CD4-positive, CD25-positive, alpha-beta regulatory T cell (primary cell): ENCODE measurements around the gene KIAA1328. TPM values are rescaled to one million over a fixed set of nuclear protein-coding genes. Genes with fewer than 3 reads are reported as not detected.

Experiments
- ATAC-seq, 2 donors: fragments of 150-1000 bp; cut with Tn5 transposase; one replicate each; pipeline ENCODE4 v1.10.0; 2021; ENCODE audit warnings: low read depth in 2 of 2, moderate number of reproducible peaks in 2 of 2, moderate library complexity in 1 of 2
- DNase-seq, 3 donors: peaks; one replicate each; pipeline versions ENCODE4 v3.0.0 to v3.0.0-alpha.2; 2012 to 2022; ENCODE audit warnings: mixed read lengths in 1 of 3
- H3K27ac ChIP-seq: one replicate; pipeline ENCODE4 v1.7.0; 2013; ENCODE audit warnings: mild to moderate bottlenecking, low read length; ENCODE audit not compliant: insufficient read depth, poor library complexity, severe bottlenecking
- H3K27me3 ChIP-seq: one replicate; pipeline ENCODE4 v1.7.0; 2013; ENCODE audit warnings: low read length; ENCODE audit not compliant: control insufficient read depth, insufficient read depth
- H3K36me3 ChIP-seq: one replicate; pipeline ENCODE4 v1.7.0; 2013; ENCODE audit warnings: mild to moderate bottlenecking, low read length, moderate library complexity; ENCODE audit not compliant: control insufficient read depth, insufficient read depth
- H3K4me1 ChIP-seq: 2 replicates; pipeline ENCODE4 v1.7.0; 2013; ENCODE audit warnings: mild to moderate bottlenecking, low read length; ENCODE audit not compliant: insufficient read depth, control insufficient read depth, poor library complexity, severe bottlenecking
- H3K4me3 ChIP-seq: one replicate; pipeline ENCODE4 v1.7.0; 2013; ENCODE audit warnings: low read depth, mild to moderate bottlenecking, low read length, moderate library complexity
- H3K9me3 ChIP-seq, 2 experiments: 1 replicate in 1 of 2; 2 replicates in 1 of 2; pipeline ENCODE4 v1.7.0; 2013; ENCODE audit warnings: low read length in 2 of 2, mild to moderate bottlenecking in 1 of 2, moderate library complexity in 1 of 2; ENCODE audit not compliant: control insufficient read depth in 2 of 2
- H3K27ac Mint-ChIP-seq, 3 donors: one replicate each; pipeline ENCODE4 v1.8.0; 2020 to 2022; ENCODE audit warnings: mild to moderate bottlenecking in 3 of 3, mixed read lengths in 3 of 3, moderate library complexity in 2 of 3
- H3K27me3 Mint-ChIP-seq: one replicate; pipeline ENCODE4 v1.8.0; 2022; ENCODE audit warnings: mild to moderate bottlenecking, mixed read lengths
- H3K36me3 Mint-ChIP-seq: one replicate; pipeline ENCODE4 v1.8.0; 2020; ENCODE audit warnings: mixed read lengths
- H3K4me1 Mint-ChIP-seq, 4 donors: one replicate each; pipeline ENCODE4 v1.8.0; 2020 to 2022; ENCODE audit warnings: mixed read lengths in 4 of 4, mild to moderate bottlenecking in 1 of 4
- H3K4me3 Mint-ChIP-seq, 4 donors: one replicate each; pipeline ENCODE4 v1.8.0; 2020 to 2022; ENCODE audit warnings: mild to moderate bottlenecking in 4 of 4, mixed read lengths in 4 of 4, moderate library complexity in 3 of 4
- H3K9me3 Mint-ChIP-seq, 7 donors: one replicate each; pipeline ENCODE4 v1.8.0; 2020 to 2022; ENCODE audit warnings: mixed read lengths in 7 of 7, mild to moderate bottlenecking in 3 of 7, moderate library complexity in 2 of 7
- polyA plus RNA-seq, 4 donors: library from polyadenylated mRNA; unstranded; fragments of 300-500 nt; fragmentation: Illumina TruSeq; gene quantifications; one replicate each; pipeline ENCODE4 v1.2.3, GENCODE V29; 2021
- total RNA-seq: library from RNA; stranded (reverse); gene quantifications from one replicate; pipeline ENCODE4 v1.2.3, GENCODE V29; 2022

The KIAA1328 gene
- total and polyA plus RNA-seq, 5 donors from 2014 or later = 7.9 to 15.4 (median 8.5) TPM

DNA sequence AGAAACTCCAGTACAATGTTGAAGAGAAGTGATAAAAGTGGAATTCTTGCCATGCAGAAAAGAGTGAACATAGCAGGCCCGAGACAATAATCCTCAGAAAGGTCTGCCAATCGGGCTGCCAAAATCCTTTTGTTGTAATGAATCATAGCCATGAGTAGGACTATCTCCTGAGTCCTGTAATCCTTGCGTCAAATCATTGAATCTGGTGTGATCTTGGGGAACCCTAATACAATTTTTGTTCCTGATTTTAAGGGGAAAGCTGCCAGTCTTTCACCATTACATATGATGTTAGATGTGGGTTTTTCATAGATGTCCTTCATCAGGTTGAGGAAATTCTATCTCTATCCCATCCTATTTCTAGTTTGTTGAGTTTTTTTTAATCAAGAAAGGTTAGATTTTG, 2.4 kb upstream of the KIAA1328 start:
- H3K9me3 ChIP-seq = no peaks in the 10 kb centered on the region
- Mint-ChIP-seq H3K9me3 (peaks cover 0 to 2% (median 0%) of the 10 kb centered on the region in 7 donors), H3K27me3 (no peaks in the 10 kb centered on the region), H3K36me3 (peaks cover 11% of the 10 kb centered on the region), H3K4me3 (peak overlapping the region in 2 of 4 donors; percentile 43 to 98), H3K4me1 (peaks cover 30 to 56% (median 43%) of the 10 kb centered on the region in 4 donors), H3K27ac (no peak overlapping the region)
- H3K27ac ChIP-seq = no peak overlapping the region
- DNase-seq (no peak), ATAC-seq (no peak)
- H3K4me1 ChIP-seq = peaks cover 29% of the 10 kb centered on the region
- H3K36me3 ChIP-seq = peaks cover 3% of the 10 kb centered on the region
- H3K4me3 ChIP-seq = peak overlapping the region; percentile 11
- H3K27me3 ChIP-seq = no peaks in the 10 kb centered on the region

DNA sequence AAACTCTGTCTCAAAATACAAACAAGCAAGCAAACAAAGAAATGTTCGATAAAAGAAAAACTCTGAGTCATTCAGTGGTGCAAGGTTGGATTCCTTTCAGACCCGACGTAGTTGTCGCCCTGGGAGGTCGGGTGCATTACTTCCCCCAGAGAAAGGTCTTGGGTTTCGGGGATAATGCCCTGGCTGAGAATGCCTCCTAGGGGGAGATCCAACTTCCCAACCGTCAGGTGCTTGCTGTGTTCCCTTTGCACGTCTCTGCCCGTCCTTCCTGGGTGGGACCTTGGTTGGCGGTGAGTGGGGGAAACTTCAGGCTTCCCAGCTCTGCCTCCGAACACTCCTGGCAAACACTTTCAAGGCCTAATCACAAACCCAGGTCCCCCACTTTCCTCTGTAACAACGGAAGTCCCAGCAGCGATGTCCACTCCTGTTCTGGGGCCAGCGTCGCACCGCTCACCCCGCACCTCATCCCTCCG, 734 bp upstream of the KIAA1328 start:
- DNase-seq = peak in 1 of 3 donors; percentile 12
- H3K27me3 Mint-ChIP-seq = no peaks in the 10 kb centered on the region
- no peaks in the 10 kb centered on the region for H3K9me3 ChIP-seq
- peaks cover 7% of the 10 kb centered on the region for H3K36me3 Mint-ChIP-seq
- peaks cover 29% of the 10 kb centered on the region for H3K4me1 ChIP-seq
- peak overlapping the region; percentile 93 to 98 (median 96) for H3K4me3 Mint-ChIP-seq
- no peak for ATAC-seq
- H3K4me3 ChIP-seq = peak overlapping the region; percentile 90
- H3K27me3 ChIP-seq = no peaks in the 10 kb centered on the region
- H3K27ac ChIP-seq = peak overlapping the region; percentile 78
- peaks cover 33 to 57% (median 42%) of the 10 kb centered on the region in 4 donors for H3K4me1 Mint-ChIP-seq
- H3K27ac Mint-ChIP-seq = peak overlapping the region; percentile 92 to 96 (median 94)
- peaks cover 0 to 2% (median 0%) of the 10 kb centered on the region in 7 donors for H3K9me3 Mint-ChIP-seq
- H3K36me3 ChIP-seq = peaks cover under 1% of the 10 kb centered on the region

DNA sequence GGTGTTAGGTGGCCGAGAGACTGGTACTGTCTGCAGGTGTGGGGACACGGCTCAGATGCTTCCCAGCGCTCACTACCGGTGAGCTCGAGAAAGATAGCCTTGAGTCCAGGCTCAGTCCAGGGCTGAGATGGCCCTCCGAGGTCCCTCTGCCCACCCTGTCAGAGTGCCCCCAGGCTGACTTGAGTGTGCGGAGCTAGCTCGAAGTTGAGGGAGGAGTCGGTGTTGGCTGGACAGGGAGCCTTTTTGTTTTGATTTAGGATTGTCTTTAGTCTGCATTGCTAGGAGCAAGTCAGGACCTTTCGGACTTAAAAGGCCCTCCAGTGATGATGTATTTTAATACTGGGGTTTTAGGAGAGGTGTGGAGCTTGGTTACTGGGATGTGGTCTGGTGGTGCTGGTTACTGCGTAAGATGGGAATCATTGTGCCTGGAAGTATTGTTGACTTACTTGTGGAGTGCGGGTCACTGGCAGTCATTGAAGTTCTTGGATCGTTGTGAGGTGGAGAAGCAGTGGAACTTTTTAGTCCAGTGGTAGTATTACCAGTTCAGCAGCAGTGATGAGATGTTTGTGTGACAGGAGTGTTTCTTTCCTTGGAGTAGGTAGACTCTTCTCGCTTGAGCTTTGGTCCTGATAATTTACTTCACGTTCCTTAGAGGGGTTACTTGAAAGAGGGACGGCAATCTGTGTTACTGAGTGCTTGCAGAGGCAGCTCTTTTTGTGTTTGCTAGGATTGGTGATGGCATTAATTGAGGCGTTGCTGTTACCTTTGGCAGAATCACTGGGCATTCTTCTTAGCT, 633 bp downstream of the KIAA1328 start:
- Mint-ChIP-seq H3K27me3 (no peaks in the 10 kb centered on the region), H3K36me3 (peaks cover 2% of the 10 kb centered on the region), H3K4me1 (peaks cover 28 to 52% (median 39%) of the 10 kb centered on the region in 4 donors), H3K4me3 (peak overlapping the region; percentile 93 to 98 (median 95)), H3K27ac (peak overlapping the region; percentile 87 to 94 (median 92)), H3K9me3 (peaks cover 0 to 2% (median 0%) of the 10 kb centered on the region in 7 donors)
- peak overlapping the region; percentile 78 for H3K27ac ChIP-seq
- peak overlapping the region; percentile 75 for H3K4me3 ChIP-seq
- H3K27me3 ChIP-seq = no peaks in the 10 kb centered on the region
- H3K36me3 ChIP-seq = no peaks in the 10 kb centered on the region
- ATAC-seq = no peak
- DNase-seq = no peak
- no peaks in the 10 kb centered on the region for H3K9me3 ChIP-seq
- peaks cover 29% of the 10 kb centered on the region for H3K4me1 ChIP-seq

- no peak for DNase-seq
- Histone ChIP-seq H3K36me3 (no peaks in the 10 kb centered on the region), H3K9me3 (no peaks in the 10 kb centered on the region), H3K27me3 (no peaks in the 10 kb centered on the region), H3K27ac (no peak overlapping the region), H3K4me3 (peak overlapping the region; percentile 75), H3K4me1 (peaks cover 29% of the 10 kb centered on the region)
- peaks cover 28 to 50% (median 40%) of the 10 kb centered on the region in 4 donors for H3K4me1 Mint-ChIP-seq
- no peaks in the 10 kb centered on the region for H3K36me3 Mint-ChIP-seq
- peaks cover 0 to 2% (median 0%) of the 10 kb centered on the region in 7 donors for H3K9me3 Mint-ChIP-seq
- peak overlapping the region; percentile 93 to 98 (median 95) for H3K4me3 Mint-ChIP-seq
- H3K27me3 Mint-ChIP-seq = no peaks in the 10 kb centered on the region
- peak overlapping the region; percentile 87 to 94 (median 92) for H3K27ac Mint-ChIP-seq
- no peak for ATAC-seq
Measured at GRCh38 chr18:36830158-36830495, 1.2 kb downstream of the KIAA1328 start.

- Mint-ChIP-seq H3K4me3 (peak overlapping the region in 1 of 4 donors; percentile 98), H3K27me3 (no peaks in the 10 kb centered on the region), H3K4me1 (peaks cover 28 to 50% (median 40%) of the 10 kb centered on the region in 4 donors), H3K27ac (no peak overlapping the region), H3K9me3 (peaks cover 0 to 2% (median 0%) of the 10 kb centered on the region in 7 donors), H3K36me3 (peaks cover 5% of the 10 kb centered on the region)
- no peak overlapping the region for H3K4me3 ChIP-seq
- no peak overlapping the region for H3K27ac ChIP-seq
- peaks cover 29% of the 10 kb centered on the region for H3K4me1 ChIP-seq
- DNase-seq (no peak), ATAC-seq (no peak)
- no peaks in the 10 kb centered on the region for H3K27me3 ChIP-seq
- no peaks in the 10 kb centered on the region for H3K9me3 ChIP-seq
- no peaks in the 10 kb centered on the region for H3K36me3 ChIP-seq
Measured at GRCh38 chr18:36831139-36831538, 2.2 kb downstream of the KIAA1328 start.

- Mint-ChIP-seq H3K27me3 (no peaks in the 10 kb centered on the region), H3K4me1 (peaks cover 18 to 31% (median 24%) of the 10 kb centered on the region in 4 donors), H3K36me3 (peaks cover 23% of the 10 kb centered on the region), H3K4me3 (peak overlapping the region in 1 of 4 donors; percentile 66), H3K9me3 (peaks cover 0 to 2% (median 0%) of the 10 kb centered on the region in 7 donors), H3K27ac (no peak overlapping the region)
- Histone ChIP-seq H3K36me3 (peaks cover 6% of the 10 kb centered on the region), H3K4me1 (peaks cover 17% of the 10 kb centered on the region), H3K9me3 (no peaks in the 10 kb centered on the region), H3K4me3 (no peak overlapping the region), H3K27me3 (no peaks in the 10 kb centered on the region), H3K27ac (no peak overlapping the region)
- no peak for DNase-seq
- ATAC-seq = no peak
Measured at GRCh38 chr18:36833120-36833519, 4.2 kb downstream of the KIAA1328 start.

- no peak overlapping the region for H3K4me3 ChIP-seq
- no peak overlapping the region for H3K4me3 Mint-ChIP-seq
- H3K27me3 Mint-ChIP-seq = no peaks in the 10 kb centered on the region
- no peaks in the 10 kb centered on the region for H3K4me1 ChIP-seq
- H3K9me3 ChIP-seq = no peaks in the 10 kb centered on the region
- ATAC-seq = no peak
- no peak overlapping the region for H3K27ac Mint-ChIP-seq
- H3K9me3 Mint-ChIP-seq = peaks cover 0 to 6% (median 0%) of the 10 kb centered on the region in 7 donors
- no peaks in the 10 kb centered on the region for H3K27me3 ChIP-seq
- H3K36me3 ChIP-seq = peaks cover 24% of the 10 kb centered on the region
- H3K27ac ChIP-seq = no peak overlapping the region
- H3K4me1 Mint-ChIP-seq = peaks cover 2 to 22% (median 6%) of the 10 kb centered on the region in 4 donors
- H3K36me3 Mint-ChIP-seq = peaks cover 42% of the 10 kb centered on the region
- DNase-seq = no peak
Measured at GRCh38 chr18:36835927-36836326, 7.0 kb downstream of the KIAA1328 start.
